ENCODE data around the gene IDH2.

GRCh38 chr15:90049666-90050604, 52.3 kb downstream of the IDH2 start:
- TF ChIP-seq POLR2A (IDR thresholded peaks at IDR 0.05; ENCODE audit: low read length) (no peak), GATA1 (IDR thresholded peaks at IDR 0.05; ENCODE audit: low read depth, low read length) (no peak)

Data from erythroblast (primary cell).